NK-92 (cell line): ENCODE data around the gene VWDE.

ENCODE experiments used
- DNase-seq: peaks from one replicate; lab custom pipeline; 2025; ENCODE audit not compliant: unreplicated experiment; lab: John Stamatoyannopoulos, UW

VWDE gene

GRCh38 chr7:12328888-12329770, 74.5 kb downstream of the VWDE start:
- no peak for DNase-seq

GRCh38 chr7:12327922-12328321, 75.7 kb downstream of the VWDE start:
- DNase-seq, result no peak

- no peak for DNase-seq
These were observed 78.0 kb downstream of the VWDE start for GRCh38 chr7:12325646-12326045.

- DNase-seq, result no peak
These were observed 80.2 kb downstream of the VWDE start for GRCh38 chr7:12323415-12323814.

GRCh38 chr7:12322903-12323300, 80.8 kb downstream of the VWDE start:
- DNase-seq, result no peak

- no peak for DNase-seq
These were observed 81.3 kb downstream of the VWDE start for GRCh38 chr7:12322284-12322902.

GRCh38 chr7:12320987-12321647, 82.5 kb downstream of the VWDE start:
- DNase-seq, result no peak

- no peak for DNase-seq
These were observed 83.3 kb downstream of the VWDE start for GRCh38 chr7:12320241-12320986.

- no peak for DNase-seq
These were observed 86.0 kb downstream of the VWDE start for GRCh38 chr7:12317675-12318074.

- no peak for DNase-seq
These were observed 86.7 kb downstream of the VWDE start for GRCh38 chr7:12316925-12317324.

- no peak for DNase-seq
These were observed 88.6 kb downstream of the VWDE start for GRCh38 chr7:12315049-12315448.

GRCh38 chr7:12314199-12314598, 89.5 kb downstream of the VWDE start:
- no peak for DNase-seq

GRCh38 chr7:12305502-12305901, 98.2 kb downstream of the VWDE start:
- no peak for DNase-seq

GRCh38 chr7:12303495-12303894, 100.2 kb downstream of the VWDE start:
- no peak for DNase-seq

- DNase-seq, result no peak
These were observed 100.6 kb downstream of the VWDE start for GRCh38 chr7:12303062-12303461.

GRCh38 chr7:12300415-12300814, 103.2 kb downstream of the VWDE start:
- no peak for DNase-seq

- DNase-seq, result no peak
These were observed 104.3 kb downstream of the VWDE start for GRCh38 chr7:12299367-12299766.

GRCh38 chr7:12297283-12298108, 106.2 kb downstream of the VWDE start:
- no peak for DNase-seq

GRCh38 chr7:12296051-12296570, 107.6 kb downstream of the VWDE start:
- no peak for DNase-seq

GRCh38 chr7:12294701-12295100, 109.0 kb downstream of the VWDE start:
- no peak for DNase-seq
